ENCODE results near the gene PDZK1IP1.
"Not testable (repeated sequence)": the region's sequence is repeated elsewhere in the genome, so short reads cannot be mapped to it uniquely, and the experiment has no call there.

Gene PDZK1IP1

GRCh38 chr1:47223174-47223920, 33.5 kb upstream of the PDZK1IP1 start:
- no peak for DNase-seq

- no peak for DNase-seq
Measured at GRCh38 chr1:47222476-47222875, 32.6 kb upstream of the PDZK1IP1 start.

GRCh38 chr1:47219590-47220220, 29.9 kb upstream of the PDZK1IP1 start:
- DNase-seq = no peak

GRCh38 chr1:47219001-47219400, 29.2 kb upstream of the PDZK1IP1 start:
- no peak for DNase-seq

GRCh38 chr1:47216278-47217059, 26.6 kb upstream of the PDZK1IP1 start:
- no peak for DNase-seq

GRCh38 chr1:47215713-47216112, 25.9 kb upstream of the PDZK1IP1 start:
- DNase-seq = no peak

GRCh38 chr1:47214549-47214948, 24.7 kb upstream of the PDZK1IP1 start:
- DNase-seq = no peak

GRCh38 chr1:47213230-47213963, 23.6 kb upstream of the PDZK1IP1 start:
- DNase-seq = no peak

GRCh38 chr1:47212636-47213229, 22.9 kb upstream of the PDZK1IP1 start:
- no peak for DNase-seq

- no peak for DNase-seq
Measured at GRCh38 chr1:47211796-47212269, 22.0 kb upstream of the PDZK1IP1 start.

- DNase-seq = no peak
Measured at GRCh38 chr1:47210666-47211065, 20.8 kb upstream of the PDZK1IP1 start.

- no peak for DNase-seq
Measured at GRCh38 chr1:47209725-47210325, 20.0 kb upstream of the PDZK1IP1 start.

- DNase-seq = no peak
Measured at GRCh38 chr1:47209091-47209490, 19.3 kb upstream of the PDZK1IP1 start.

- DNase-seq = no peak
Measured at GRCh38 chr1:47208374-47208850, 18.6 kb upstream of the PDZK1IP1 start.

GRCh38 chr1:47207803-47208373, 18.1 kb upstream of the PDZK1IP1 start:
- DNase-seq = no peak

GRCh38 chr1:47205918-47206317, 16.1 kb upstream of the PDZK1IP1 start:
- DNase-seq = no peak

- DNase-seq = not testable (repeated sequence)
Measured at GRCh38 chr1:47203504-47203903, 13.7 kb upstream of the PDZK1IP1 start.

GRCh38 chr1:47201179-47201578, 11.3 kb upstream of the PDZK1IP1 start:
- no peak for DNase-seq

GRCh38 chr1:47198214-47198613, 8.4 kb upstream of the PDZK1IP1 start:
- DNase-seq = no peak

- no peak for DNase-seq
Measured at GRCh38 chr1:47196622-47197021, 6.8 kb upstream of the PDZK1IP1 start.

GRCh38 chr1:47195981-47196380, 6.1 kb upstream of the PDZK1IP1 start:
- not testable (repeated sequence) for DNase-seq

GRCh38 chr1:47194311-47194710, 4.5 kb upstream of the PDZK1IP1 start:
- no peak for DNase-seq

All from NCI-H1092 (cell line).